H9 (cell line): ENCODE measurements around the gene GADD45A. TPM values are rescaled to one million over a fixed set of nuclear protein-coding genes. Genes with fewer than 3 reads are reported as not detected.

Experiments used
- DNase-seq: peaks from one replicate; pipeline ENCODE4 v3.0.0-alpha.2; 2017
- H2AFZ ChIP-seq: one replicate; pipeline ENCODE4 v1.6.1; 2013; ENCODE audit warnings: mild to moderate bottlenecking, low read length, control low read depth, moderate library complexity
- H2AK5ac ChIP-seq: 2 replicates; pipeline ENCODE4 v1.6.1; 2013; ENCODE audit warnings: low read length, control low read depth, mixed read lengths; ENCODE audit not compliant: insufficient read length
- H2BK120ac ChIP-seq: one replicate; pipeline ENCODE4 v1.6.1; 2013; ENCODE audit warnings: low read depth, mild to moderate bottlenecking, low read length, control low read depth, inconsistent platforms; ENCODE audit not compliant: poor library complexity, severe bottlenecking
- H2BK12ac ChIP-seq: 2 replicates; pipeline ENCODE4 v1.6.1; 2013; ENCODE audit warnings: low read length, control low read depth, mixed read lengths, low read depth; ENCODE audit not compliant: insufficient read length
- H2BK15ac ChIP-seq: 2 replicates; pipeline ENCODE4 v1.6.1; 2013; ENCODE audit warnings: low read depth, low read length, control low read depth
- H2BK20ac ChIP-seq: one replicate; pipeline ENCODE4 v1.6.1; 2013; ENCODE audit warnings: low read depth, mild to moderate bottlenecking, low read length, control low read depth, inconsistent platforms; ENCODE audit not compliant: poor library complexity, severe bottlenecking
- H2BK5ac ChIP-seq: 2 replicates; pipeline ENCODE4 v1.6.1; 2013; ENCODE audit warnings: low read length, control low read depth, mixed read lengths; ENCODE audit not compliant: insufficient read length
- H3K14ac ChIP-seq: 2 replicates; pipeline ENCODE4 v1.6.1; 2013; ENCODE audit warnings: low read length, control low read depth; ENCODE audit not compliant: insufficient read depth
- H3K18ac ChIP-seq: 2 replicates; pipeline ENCODE4 v1.6.1; 2013; ENCODE audit warnings: low read depth, mild to moderate bottlenecking, mixed read lengths, low read length, control low read depth; ENCODE audit not compliant: insufficient read length
- H3K23ac ChIP-seq: 2 replicates; pipeline ENCODE4 v1.6.1; 2013; ENCODE audit warnings: low read length, control low read depth, mixed read lengths, low read depth; ENCODE audit not compliant: insufficient read length
- H3K23me2 ChIP-seq: 2 replicates; pipeline ENCODE4 v1.6.1; 2013; ENCODE audit warnings: low read depth, mild to moderate bottlenecking, mixed read lengths, low read length, control low read depth; ENCODE audit not compliant: insufficient read length, poor library complexity, severe bottlenecking
- H3K27ac ChIP-seq: 2 replicates; pipeline ENCODE4 v1.5.1; 2013; ENCODE audit warnings: low read length, control low read depth, mixed read lengths, low read depth; ENCODE audit not compliant: insufficient read length
- H3K27me3 ChIP-seq: 2 replicates; pipeline ENCODE4 v1.6.1; 2013; ENCODE audit warnings: low read length, control low read depth, inconsistent platforms; ENCODE audit not compliant: insufficient read depth
- H3K4ac ChIP-seq: 2 replicates; pipeline ENCODE4 v1.6.1; 2013; ENCODE audit warnings: low read depth, mild to moderate bottlenecking, control low read depth, inconsistent platforms, low read length, moderate library complexity
- H3K4me1 ChIP-seq: 2 replicates; pipeline ENCODE4 v1.6.1; 2013; ENCODE audit warnings: low read length, control low read depth, inconsistent platforms; ENCODE audit not compliant: insufficient read depth
- H3K4me2 ChIP-seq: 2 replicates; pipeline ENCODE4 v1.6.1; 2013; ENCODE audit warnings: low read length, control low read depth, mixed read lengths; ENCODE audit not compliant: insufficient read length, insufficient read depth
- H3K56ac ChIP-seq: 2 replicates; pipeline ENCODE4 v1.6.1; 2013; ENCODE audit warnings: low read depth, mild to moderate bottlenecking, mixed read lengths, low read length, control low read depth; ENCODE audit not compliant: insufficient read length
- H3K79me1 ChIP-seq: 2 replicates; pipeline ENCODE4 v1.6.1; 2013; ENCODE audit warnings: low read depth, mild to moderate bottlenecking, moderate library complexity, low read length, control low read depth, inconsistent platforms; ENCODE audit not compliant: insufficient read depth, poor library complexity, severe bottlenecking
- H3K79me2 ChIP-seq: 2 replicates; pipeline ENCODE4 v1.6.1; 2013; ENCODE audit warnings: low read length, control low read depth, inconsistent platforms; ENCODE audit not compliant: insufficient read depth
- H3K9ac ChIP-seq: 2 replicates; pipeline ENCODE4 v1.6.1; 2013; ENCODE audit warnings: low read length, control low read depth, mixed read lengths; ENCODE audit not compliant: insufficient read length; ENCODE audit errors: extremely low read depth
- H3K9me3 ChIP-seq: one replicate; pipeline ENCODE4 v1.6.1; 2013; ENCODE audit warnings: low read depth, low read length, inconsistent platforms; ENCODE audit not compliant: control insufficient read depth
- H3T11ph ChIP-seq: one replicate; pipeline ENCODE4 v1.6.1; 2013; ENCODE audit warnings: mild to moderate bottlenecking, low read length, control low read depth, inconsistent platforms
- H4K20me1 ChIP-seq: one replicate; pipeline ENCODE4 v1.6.1; 2013; ENCODE audit not compliant: control insufficient read depth, insufficient read length, insufficient read depth
- H4K5ac ChIP-seq: 2 replicates; pipeline ENCODE4 v1.6.1; 2013; ENCODE audit warnings: low read depth, mild to moderate bottlenecking, mixed read lengths, low read length, control low read depth; ENCODE audit not compliant: insufficient read length
- H4K8ac ChIP-seq: replicated peaks from 2 replicates; pipeline ENCODE4 v1.6.1; 2013; ENCODE audit warnings: low read length, control low read depth, mixed read lengths, low read depth; ENCODE audit not compliant: insufficient read length
- H4K91ac ChIP-seq: 2 replicates; pipeline ENCODE4 v1.6.1; 2013; ENCODE audit warnings: low read depth, mild to moderate bottlenecking, moderate library complexity, mixed read lengths, low read length, control low read depth; ENCODE audit not compliant: insufficient read length
- H3K27ac Mint-ChIP-seq, 3 experiments: 2 replicates in 2 of 3; 3 replicates in 1 of 3; pipeline ENCODE4 v1.8.0; 2020 to 2021; ENCODE audit warnings: mixed read lengths in 3 of 3, mild to moderate bottlenecking in 1 of 3, moderate library complexity in 1 of 3
- H3K27me3 Mint-ChIP-seq: 2 replicates; pipeline ENCODE4 v1.8.0; 2021; ENCODE audit warnings: low read depth, mild to moderate bottlenecking, moderate library complexity, mixed read lengths
- H3K36me3 Mint-ChIP-seq, 3 experiments: 2 replicates in 2 of 3; 3 replicates in 1 of 3; pipeline ENCODE4 v1.8.0; 2020 to 2021; ENCODE audit warnings: low read depth in 3 of 3, mixed read lengths in 3 of 3; ENCODE audit not compliant: insufficient read depth in 1 of 3
- H3K4me1 Mint-ChIP-seq, 2 experiments: 2 replicates each; pipeline ENCODE4 v1.8.0; 2020; ENCODE audit warnings: mixed read lengths in 2 of 2
- H3K4me3 Mint-ChIP-seq, 2 experiments: 2 replicates in 1 of 2; 3 replicates in 1 of 2; pipeline ENCODE4 v1.8.0; 2020 to 2021; ENCODE audit warnings: mild to moderate bottlenecking in 2 of 2, mixed read lengths in 2 of 2, moderate library complexity in 1 of 2
- H3K9me3 Mint-ChIP-seq, 2 experiments: 2 replicates in 1 of 2; 3 replicates in 1 of 2; pipeline ENCODE4 v1.8.0; 2020; ENCODE audit warnings: mild to moderate bottlenecking in 2 of 2, mixed read lengths in 2 of 2, moderate library complexity in 1 of 2
- WGBS: extraction: QIAGEN DNeasy Blood & Tissue Kit; methylation state at CpG from one replicate; pipeline ENCODE4 v1.1.7; 2013; ENCODE audit warnings: missing lambda C conversion rate, low lambda C conversion rate, mixed read lengths; ENCODE audit not compliant: insufficient read length; ENCODE audit errors: extremely low coverage; 5-methylcytosine and 5-hydroxymethylcytosine counted together
- total RNA-seq: library from RNA; stranded (reverse); gene quantifications from 2 replicates; pipeline ENCODE4 v1.2.1, GENCODE V29; 2021
- TF ChIP-seq, protein P1 (sequence below): fragments of 200-600 bp; sonication (generic); conservative IDR thresholded peaks from 3 replicates; pipeline ENCODE4 v1.8.0; 2021; ENCODE audit warnings: antibody characterized with exemption, mild to moderate bottlenecking

The GADD45A gene
- total RNA-seq, 1 experiment from 2014 or later = 22.8 TPM

DNA sequence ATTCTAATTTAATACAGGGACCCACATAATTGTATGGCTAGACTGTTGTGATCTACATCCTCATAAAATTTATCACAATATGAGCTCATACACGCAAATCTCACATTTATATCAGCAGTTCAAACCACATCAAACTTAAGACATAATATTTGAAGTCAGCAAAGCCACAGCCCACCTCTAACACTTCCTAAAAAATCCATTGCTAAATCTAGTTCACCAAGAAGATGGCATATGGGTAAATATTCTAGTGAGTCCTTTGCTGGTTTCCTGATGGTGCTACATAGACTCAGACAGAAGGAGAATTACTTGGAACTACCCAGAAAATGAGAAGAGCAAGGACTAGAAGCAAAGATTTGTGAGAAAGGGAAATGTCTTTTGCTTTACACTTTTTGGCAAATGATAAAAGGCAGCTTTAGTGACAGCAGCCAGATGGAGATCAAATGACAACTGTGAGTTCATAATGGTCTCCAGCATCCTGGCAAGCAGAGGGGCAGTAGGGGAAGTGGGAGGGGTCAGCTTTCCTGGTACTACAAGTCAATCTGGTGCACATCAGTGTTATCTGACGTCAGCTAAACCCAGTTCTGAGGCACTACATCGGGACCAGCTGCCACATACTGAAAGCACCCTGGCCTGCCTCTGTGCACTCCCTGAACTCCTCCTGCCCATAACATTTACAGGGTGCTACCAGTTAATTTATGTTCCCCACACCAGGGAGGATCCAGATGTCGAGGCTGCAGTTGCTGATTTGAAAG is 10.6 kb upstream of the GADD45A start:
- H3K4me2 ChIP-seq = no peak overlapping the region
- no peak overlapping the region for H2AK5ac ChIP-seq
- no peak overlapping the region for H2BK12ac ChIP-seq
- H3K9ac ChIP-seq = no peak overlapping the region
- no peaks in the 10 kb centered on the region for H3K27me3 ChIP-seq
- H3K23ac ChIP-seq = no peak overlapping the region
- no peak overlapping the region for H3K4me3 Mint-ChIP-seq
- no CpG with 5 or more reads among the region's 4 CpGs for WGBS
- no peaks in the 10 kb centered on the region for H3K36me3 Mint-ChIP-seq
- H3K4ac ChIP-seq = no peak overlapping the region
- H3K4me1 ChIP-seq = no peaks in the 10 kb centered on the region
- no peaks in the 10 kb centered on the region for H3K9me3 ChIP-seq
- no peaks in the 10 kb centered on the region for H4K20me1 ChIP-seq
- H2BK15ac ChIP-seq = no peak overlapping the region
- H4K5ac ChIP-seq = no peak overlapping the region
- TF ChIP-seq, protein P1, sequence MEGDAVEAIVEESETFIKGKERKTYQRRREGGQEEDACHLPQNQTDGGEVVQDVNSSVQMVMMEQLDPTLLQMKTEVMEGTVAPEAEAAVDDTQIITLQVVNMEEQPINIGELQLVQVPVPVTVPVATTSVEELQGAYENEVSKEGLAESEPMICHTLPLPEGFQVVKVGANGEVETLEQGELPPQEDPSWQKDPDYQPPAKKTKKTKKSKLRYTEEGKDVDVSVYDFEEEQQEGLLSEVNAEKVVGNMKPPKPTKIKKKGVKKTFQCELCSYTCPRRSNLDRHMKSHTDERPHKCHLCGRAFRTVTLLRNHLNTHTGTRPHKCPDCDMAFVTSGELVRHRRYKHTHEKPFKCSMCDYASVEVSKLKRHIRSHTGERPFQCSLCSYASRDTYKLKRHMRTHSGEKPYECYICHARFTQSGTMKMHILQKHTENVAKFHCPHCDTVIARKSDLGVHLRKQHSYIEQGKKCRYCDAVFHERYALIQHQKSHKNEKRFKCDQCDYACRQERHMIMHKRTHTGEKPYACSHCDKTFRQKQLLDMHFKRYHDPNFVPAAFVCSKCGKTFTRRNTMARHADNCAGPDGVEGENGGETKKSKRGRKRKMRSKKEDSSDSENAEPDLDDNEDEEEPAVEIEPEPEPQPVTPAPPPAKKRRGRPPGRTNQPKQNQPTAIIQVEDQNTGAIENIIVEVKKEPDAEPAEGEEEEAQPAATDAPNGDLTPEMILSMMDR = no peak
- no peak overlapping the region for H3T11ph ChIP-seq
- peaks cover 11% of the 10 kb centered on the region for H3K27me3 Mint-ChIP-seq
- H3K23me2 ChIP-seq = no peaks in the 10 kb centered on the region
- no peak overlapping the region for H3K56ac ChIP-seq
- H3K79me2 ChIP-seq = no peaks in the 10 kb centered on the region
- no peak overlapping the region for H4K91ac ChIP-seq
- H2AFZ ChIP-seq = no peak overlapping the region
- no peak overlapping the region for H2BK5ac ChIP-seq
- H3K14ac ChIP-seq = no peak overlapping the region
- no peak for DNase-seq
- peaks cover 0 to 9% of the 10 kb centered on the region in 2 experiments; a peak in 3 of 4 replicates for H3K4me1 Mint-ChIP-seq
- H3K27ac Mint-ChIP-seq = no peak overlapping the region
- H4K8ac ChIP-seq = no peak overlapping the region
- H3K27ac ChIP-seq = no peak overlapping the region
- H3K9me3 Mint-ChIP-seq = no peaks in the 10 kb centered on the region
- H2BK20ac ChIP-seq = no peak overlapping the region
- H2BK120ac ChIP-seq = no peak overlapping the region
- no peaks in the 10 kb centered on the region for H3K79me1 ChIP-seq
- no peak overlapping the region for H3K18ac ChIP-seq
